Endothelial cell of umbilical vein (primary cell): Measurements from ENCODE around the gene OR52A5. TPM values are rescaled to one million over a fixed set of nuclear protein-coding genes. Genes with fewer than 3 reads are reported as not detected.
"Not testable (repeated sequence)": the region's sequence is repeated elsewhere in the genome, so short reads cannot be mapped to it uniquely, and the experiment has no call there.

Source experiments
- BruUV-seq: library from RNA; stranded (reverse); fragments of 400-500 nt; replicated peaks from 2 replicates; lab custom pipeline; 2021; lab: Mats Ljungman, UMichigan
- CTCF ChIA-PET: fragments of 300-600, 350-600 bp; sonication (Branson Sonifier 250); formaldehyde crosslinking; loops from one replicate; lab custom pipeline; 2021; ENCODE audit warnings: antibody characterized with exemption, inconsistent platforms; lab: Charles Lee
- POLR2A ChIA-PET: fragments of 300-600, 350-600 bp; sonication (Branson Sonifier 250); formaldehyde crosslinking; loops from one replicate; lab custom pipeline; 2021; ENCODE audit warnings: antibody characterized with exemption, inconsistent platforms; lab: Charles Lee
- DNase-seq: peaks from one replicate; pipeline ENCODE4 v3.0.0-alpha.2; 2011; ENCODE audit warnings: low read depth, low spot score
- FAIRE-seq: peaks from 2 replicates; lab custom pipeline; 2011; peaks lifted over from hg19 to GRCh38; lab: Jason Lieb, UNC
- H2AFZ ChIP-seq: 2 replicates; pipeline ENCODE4 v1.6.0; 2012; ENCODE audit warnings: low read depth, low read length, control low read depth, inconsistent platforms
- H3K27ac ChIP-seq: 2 replicates; pipeline ENCODE4 v1.5.1; 2011; ENCODE audit warnings: low read depth, mild to moderate bottlenecking, control low read depth, low read length, moderate library complexity; ENCODE audit not compliant: insufficient read depth
- H3K27me3 ChIP-seq, 2 experiments: 2 replicates each; pipeline versions ENCODE4 v1.6.0 to v1.6.1; 2011; ENCODE audit warnings: low read length in 2 of 2, mixed read lengths in 1 of 2; ENCODE audit not compliant: control insufficient read depth in 2 of 2, insufficient read depth in 2 of 2
- H3K36me3 ChIP-seq, 2 experiments: 2 replicates in 1 of 2; 3 replicates in 1 of 2; pipeline ENCODE4 v1.5.1; 2011; ENCODE audit warnings: low read length in 2 of 2, mild to moderate bottlenecking in 1 of 2, moderate library complexity in 1 of 2; ENCODE audit not compliant: control insufficient read depth in 2 of 2, insufficient read depth in 2 of 2; ENCODE audit errors: extremely low read depth in 1 of 2
- H3K4me1 ChIP-seq: 3 replicates; pipeline ENCODE4 v1.5.1; 2011; ENCODE audit warnings: mild to moderate bottlenecking, low read length; ENCODE audit not compliant: control insufficient read depth, insufficient read depth; ENCODE audit errors: extremely low read depth
- H3K4me2 ChIP-seq: 2 replicates; pipeline ENCODE4 v1.6.1; 2011; ENCODE audit warnings: low read length, control low read depth, mixed read lengths; ENCODE audit not compliant: insufficient read depth
- H3K4me3 ChIP-seq, 3 experiments: fragments of 200-600 bp in 1 of 3; sonication (generic), shearing (Covaris generic) in 1 of 3; replicated peaks in 1 of 3; 2 replicates each; pipeline ENCODE4 v1.5.1; 2011 to 2016; ENCODE audit warnings: control low read depth in 3 of 3, low read length in 3 of 3, mild to moderate bottlenecking in 2 of 3, inconsistent platforms in 1 of 3, low read depth in 1 of 3, moderate library complexity in 1 of 3; ENCODE audit not compliant: insufficient read depth in 1 of 3
- H3K79me2 ChIP-seq: 2 replicates; pipeline ENCODE4 v1.6.0; 2012; ENCODE audit warnings: low read length, inconsistent platforms; ENCODE audit not compliant: control insufficient read depth, insufficient read depth
- H3K9ac ChIP-seq: replicated peaks from 2 replicates; pipeline ENCODE3; 2011; ENCODE audit warnings: low read length, control low read depth; ENCODE audit not compliant: insufficient read depth; ENCODE audit errors: extremely low read depth
- H3K9me1 ChIP-seq: replicated peaks from 3 replicates; pipeline ENCODE4 v1.6.0; 2011; ENCODE audit warnings: mild to moderate bottlenecking, low read length; ENCODE audit not compliant: control insufficient read depth, insufficient read depth; ENCODE audit errors: extremely low read depth
- H3K9me3 ChIP-seq: replicated peaks from 2 replicates; pipeline ENCODE4 v1.5.1; 2012; ENCODE audit warnings: low read length, inconsistent platforms; ENCODE audit not compliant: control insufficient read depth, insufficient read depth
- H4K20me1 ChIP-seq: replicated peaks from 2 replicates; pipeline ENCODE3; 2011; ENCODE audit warnings: mild to moderate bottlenecking, low read length; ENCODE audit not compliant: control insufficient read depth, insufficient read depth; ENCODE audit errors: extremely low read depth
- EZH2 ChIP-seq: IDR thresholded peaks from 2 replicates; pipeline ENCODE4 v1.6.1; 2012; ENCODE audit warnings: borderline replicate concordance, low read depth, mild to moderate bottlenecking, moderate library complexity, low read length, inconsistent platforms; ENCODE audit not compliant: severe bottlenecking
- FOS ChIP-seq: IDR thresholded peaks from 2 replicates; pipeline ENCODE4 v1.6.1; 2011; ENCODE audit warnings: mild to moderate bottlenecking, low read length, moderate library complexity, borderline replicate concordance; ENCODE audit not compliant: insufficient read depth
- GATA2 ChIP-seq: IDR thresholded peaks from 2 replicates; pipeline ENCODE4 v1.7.0; 2011; ENCODE audit warnings: low read depth, mild to moderate bottlenecking, moderate library complexity, mixed read lengths, low read length; ENCODE audit not compliant: insufficient read length, insufficient read depth
- JUN ChIP-seq: IDR thresholded peaks from 2 replicates; pipeline ENCODE4 v1.6.1; 2011; ENCODE audit warnings: borderline replicate concordance, low read depth; ENCODE audit not compliant: insufficient read length, insufficient read depth
- MYC ChIP-seq: IDR thresholded peaks from one replicate; pipeline ENCODE4 v1.6.1; 2011; ENCODE audit warnings: mild to moderate bottlenecking, low read depth, low read length
- POLR2A ChIP-seq: IDR thresholded peaks from 2 replicates; pipeline ENCODE4 v1.6.1; 2012; ENCODE audit warnings: low read depth, mild to moderate bottlenecking, control low read depth, low read length
- POLR2AphosphoS5 ChIP-seq: IDR thresholded peaks from 2 replicates; pipeline ENCODE4 v1.6.1; 2012; ENCODE audit warnings: low read depth, mild to moderate bottlenecking, control low read depth, low read length, moderate library complexity; ENCODE audit not compliant: insufficient read depth
- dilution Hi-C: fragments of 300-500 bp; cut with MboI; formaldehyde crosslinking; loops from one replicate; pipeline ENCODE4 v1.15.0; 2019; ENCODE audit warnings: low sequenced_read_pairs; ENCODE audit not compliant: extremely low pct_ligation_motif_present
- intact Hi-C: fragments of 100-400 bp; cut with micrococcal nuclease; formaldehyde crosslinking; loops from one replicate; pipeline ENCODE4 v1.10.0; 2022
- polyA plus RNA-seq, 4 experiments: library from polyadenylated mRNA; depleted of rRNA in 3 of 4; stranded (reverse) in 3 of 4; unstranded in 1 of 4; fragments of >200 nt; gene quantifications; 2 replicates each; pipeline versions ENCODE4 v1.2.1 to v1.2.3, GENCODE V29; 2011 to 2012; ENCODE audit warnings: missing spikeins in 1 of 4
- total RNA-seq: library from RNA; stranded (reverse); gene quantifications from 2 replicates; pipeline ENCODE4 v1.2.3, GENCODE V29; 2021
- TF ChIP-seq, protein P1 (sequence below), 2 donors: IDR thresholded peaks; 1 replicate in 1 of 2; 2 replicates in 1 of 2; pipeline ENCODE4 v1.5.1; 2011; ENCODE audit warnings: low read length in 2 of 2, mild to moderate bottlenecking in 2 of 2, moderate library complexity in 2 of 2, control low read depth in 1 of 2, inconsistent platforms in 1 of 2, low read depth in 1 of 2; ENCODE audit not compliant: insufficient read depth in 1 of 2; ENCODE audit errors: extremely low read depth in 1 of 2
- TF ChIP-seq, protein P2 (sequence below): IDR thresholded peaks from 2 replicates; pipeline ENCODE4 v1.6.1; 2011; ENCODE audit not compliant: insufficient read depth, insufficient read length

The OR52A5 gene
- total and polyA plus RNA-seq, 2 donors (not counting 3 experiments of a cell fraction or from before 2014, with no cell fraction given): not detected

DNA sequence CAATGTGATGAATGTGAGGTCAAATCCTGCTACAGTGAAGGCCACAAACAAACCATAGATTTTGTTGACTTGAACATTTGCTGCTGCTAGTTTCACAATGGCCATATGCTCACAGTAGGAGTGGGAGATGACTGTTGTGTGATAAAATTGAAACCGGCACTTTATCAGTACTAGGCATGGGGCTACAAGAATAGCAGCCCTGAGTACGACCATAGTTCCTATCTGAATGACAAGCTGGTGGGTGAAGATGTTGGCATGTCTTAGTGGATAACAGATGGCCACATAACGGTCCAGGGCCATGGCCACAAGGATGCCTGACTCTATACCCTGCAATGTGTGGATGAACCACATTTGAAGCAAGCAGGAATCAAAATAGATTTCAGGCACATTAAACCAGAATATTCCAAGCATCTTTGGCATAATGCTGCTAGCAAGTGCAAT lies 13.6 kb upstream of the OR52A5 start:
- no peak for DNase-seq
- H3K4me2 ChIP-seq: no peak overlapping the region
- no peak overlapping the region for H2AFZ ChIP-seq
- H3K4me1 ChIP-seq: no peaks in the 10 kb centered on the region
- ChIA-PET POLR2A (no interaction called here), CTCF (no interaction called here)
- H3K9me1 ChIP-seq: no peaks in the 10 kb centered on the region
- H3K27ac ChIP-seq: no peak overlapping the region
- H3K36me3 ChIP-seq: no peaks in the 10 kb centered on the region
- H3K9ac ChIP-seq: no peak overlapping the region
- intact Hi-C loops: no loop called here
- TF ChIP-seq POLR2AphosphoS5 (no peak), POLR2A (no peak), MYC (no peak), JUN (no peak), EZH2 (no peak), GATA2 (no peak), FOS (no peak)
- TF ChIP-seq, protein P1, sequence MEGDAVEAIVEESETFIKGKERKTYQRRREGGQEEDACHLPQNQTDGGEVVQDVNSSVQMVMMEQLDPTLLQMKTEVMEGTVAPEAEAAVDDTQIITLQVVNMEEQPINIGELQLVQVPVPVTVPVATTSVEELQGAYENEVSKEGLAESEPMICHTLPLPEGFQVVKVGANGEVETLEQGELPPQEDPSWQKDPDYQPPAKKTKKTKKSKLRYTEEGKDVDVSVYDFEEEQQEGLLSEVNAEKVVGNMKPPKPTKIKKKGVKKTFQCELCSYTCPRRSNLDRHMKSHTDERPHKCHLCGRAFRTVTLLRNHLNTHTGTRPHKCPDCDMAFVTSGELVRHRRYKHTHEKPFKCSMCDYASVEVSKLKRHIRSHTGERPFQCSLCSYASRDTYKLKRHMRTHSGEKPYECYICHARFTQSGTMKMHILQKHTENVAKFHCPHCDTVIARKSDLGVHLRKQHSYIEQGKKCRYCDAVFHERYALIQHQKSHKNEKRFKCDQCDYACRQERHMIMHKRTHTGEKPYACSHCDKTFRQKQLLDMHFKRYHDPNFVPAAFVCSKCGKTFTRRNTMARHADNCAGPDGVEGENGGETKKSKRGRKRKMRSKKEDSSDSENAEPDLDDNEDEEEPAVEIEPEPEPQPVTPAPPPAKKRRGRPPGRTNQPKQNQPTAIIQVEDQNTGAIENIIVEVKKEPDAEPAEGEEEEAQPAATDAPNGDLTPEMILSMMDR (IDR thresholded peaks at IDR 0.05; ENCODE audit: extremely low read depth in 1 of 2, insufficient read depth in 1 of 2, low read depth in 1 of 2, low read length in 2 of 2): no peak
- TF ChIP-seq, protein P2, sequence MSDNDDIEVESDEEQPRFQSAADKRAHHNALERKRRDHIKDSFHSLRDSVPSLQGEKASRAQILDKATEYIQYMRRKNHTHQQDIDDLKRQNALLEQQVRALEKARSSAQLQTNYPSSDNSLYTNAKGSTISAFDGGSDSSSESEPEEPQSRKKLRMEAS: no peak
- H3K4me3 ChIP-seq: no peak overlapping the region
- H3K79me2 ChIP-seq: no peaks in the 10 kb centered on the region
- dilution Hi-C loops: no loop called here
- no TSS peak for BruUV-seq
- FAIRE-seq: no peak
- no peaks in the 10 kb centered on the region for H4K20me1 ChIP-seq
- no peaks in the 10 kb centered on the region for H3K9me3 ChIP-seq
- no peaks in the 10 kb centered on the region for H3K27me3 ChIP-seq

DNA sequence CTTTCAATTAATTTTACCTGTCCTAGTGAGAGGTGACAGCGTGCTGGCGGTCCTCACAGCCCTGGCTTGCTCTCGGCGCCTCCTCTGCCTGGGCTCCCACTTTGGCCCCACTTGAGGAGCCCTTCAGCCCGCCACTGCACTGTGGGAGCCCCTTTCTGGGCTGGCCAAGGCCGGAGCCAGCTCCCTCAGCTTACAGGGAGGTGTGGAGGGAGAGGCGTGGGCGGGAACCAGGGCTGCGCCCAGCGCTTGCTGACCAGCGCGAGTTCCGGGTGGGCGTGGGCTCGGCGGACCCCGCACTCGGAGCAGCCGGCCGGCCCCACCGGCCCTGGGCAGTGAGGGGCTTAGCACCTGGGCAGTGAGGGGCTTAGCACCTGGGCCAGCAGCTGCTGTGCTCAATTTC lies 6.0 kb upstream of the OR52A5 start:
- H3K4me1 ChIP-seq, dilution Hi-C loops, H3K36me3 ChIP-seq, H3K9ac ChIP-seq, H3K4me3 ChIP-seq, DNase-seq, H2AFZ ChIP-seq, BruUV-seq, H3K27ac ChIP-seq, H3K27me3 ChIP-seq, H4K20me1 ChIP-seq, intact Hi-C loops, H3K4me2 ChIP-seq, H3K9me1 ChIP-seq, FAIRE-seq, POLR2A ChIA-PET, H3K9me3 ChIP-seq, H3K79me2 ChIP-seq: not testable (repeated sequence)
- CTCF ChIA-PET: interaction anchor here (1.1 to 1.7 kb wide), 3 partner anchors 9 to 747 kb away, joined by 3 to 6 read pairs (median 5); no protein-coding TSS in a partner anchor
